GM19397 (cell line): ENCODE results near the gene RASGRF2.

Source experiments
- ATAC-seq: cut with Tn5 transposase; IDR thresholded peaks from one replicate; pipeline ENCODE4 v1.9.1; 2021; ENCODE audit warnings: mild to moderate bottlenecking, moderate library complexity; ENCODE audit not compliant: unreplicated experiment

Gene RASGRF2

GRCh38 chr5:81194633-81195334, 234.6 kb downstream of the RASGRF2 start:
- peak; percentile 92 for ATAC-seq

DNA sequence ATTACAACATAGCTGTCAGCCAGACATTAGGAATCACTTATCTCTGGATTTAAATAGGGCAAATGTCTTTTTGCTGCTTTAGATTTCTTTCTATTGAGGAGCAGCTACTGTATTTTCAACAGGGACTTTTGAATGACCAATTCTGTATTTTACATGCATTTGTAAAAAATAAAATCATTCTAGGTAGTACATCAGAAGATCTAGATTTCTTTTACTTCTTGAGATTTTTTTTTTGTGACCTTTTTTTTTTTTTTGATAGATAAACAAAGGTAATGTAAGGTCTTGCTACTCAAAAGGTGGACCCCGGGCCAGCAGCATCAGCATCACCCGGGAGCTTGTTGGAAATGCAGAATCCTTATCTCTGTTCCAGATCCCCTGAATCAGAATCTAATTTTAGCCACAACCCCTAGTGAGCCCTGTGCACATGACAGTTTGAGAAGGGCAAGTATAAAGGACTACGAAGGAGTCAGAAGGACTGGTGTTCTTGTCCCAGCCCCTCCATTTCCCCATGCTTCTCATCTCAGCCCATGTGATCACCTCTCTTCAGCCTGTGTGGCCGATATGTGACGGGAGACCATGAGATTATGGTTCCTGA, 235.3 kb downstream of the RASGRF2 start:
- no peak for ATAC-seq

GRCh38 chr5:81202655-81203054, 242.5 kb downstream of the RASGRF2 start:
- no peak for ATAC-seq

- ATAC-seq, result no peak
Measured at GRCh38 chr5:81203729-81204128, 243.6 kb downstream of the RASGRF2 start.

- ATAC-seq, result no peak
Measured at GRCh38 chr5:81204205-81204604, 244.0 kb downstream of the RASGRF2 start.

DNA sequence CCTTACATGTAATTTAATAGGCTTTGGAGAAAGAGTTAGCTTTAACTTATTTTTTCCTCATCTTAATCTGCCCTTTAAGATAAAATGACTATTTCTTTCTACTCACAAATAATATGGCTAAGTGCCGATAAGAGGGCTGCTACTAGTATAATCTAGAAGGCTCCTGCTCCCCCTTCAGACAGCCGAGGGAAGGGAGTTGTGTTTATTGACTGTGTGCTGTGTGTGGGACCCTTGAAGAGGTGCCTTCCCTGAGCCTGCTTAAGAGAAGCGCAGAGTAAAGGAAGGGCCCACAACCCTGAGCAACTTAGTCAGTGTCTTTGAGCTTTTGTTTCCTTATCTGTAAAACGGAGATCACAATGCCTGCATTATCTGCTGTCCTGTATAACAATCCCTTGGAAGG, 244.9 kb downstream of the RASGRF2 start:
- ATAC-seq, result no peak

DNA sequence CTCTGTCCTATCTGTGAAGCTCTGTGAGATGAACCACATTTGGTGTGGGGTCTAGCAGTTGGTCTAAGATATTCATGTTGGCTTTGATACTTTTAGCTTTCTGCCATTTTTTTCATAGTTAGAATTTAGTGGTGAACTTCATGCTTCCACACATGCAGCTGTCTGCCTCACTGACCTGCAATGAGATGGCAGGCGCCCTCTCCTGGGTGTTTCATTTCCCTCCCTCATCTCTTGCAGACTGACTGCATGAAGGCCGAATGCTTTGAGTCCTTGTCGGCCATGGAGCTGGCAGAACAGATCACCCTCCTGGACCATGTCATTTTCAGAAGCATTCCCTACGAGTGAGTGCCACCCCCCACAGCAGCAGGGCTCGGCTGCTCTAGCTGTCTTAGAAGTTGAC, 246.8 kb downstream of the RASGRF2 start:
- ATAC-seq, result no peak

GRCh38 chr5:81208904-81209303, 248.7 kb downstream of the RASGRF2 start:
- no peak for ATAC-seq

DNA sequence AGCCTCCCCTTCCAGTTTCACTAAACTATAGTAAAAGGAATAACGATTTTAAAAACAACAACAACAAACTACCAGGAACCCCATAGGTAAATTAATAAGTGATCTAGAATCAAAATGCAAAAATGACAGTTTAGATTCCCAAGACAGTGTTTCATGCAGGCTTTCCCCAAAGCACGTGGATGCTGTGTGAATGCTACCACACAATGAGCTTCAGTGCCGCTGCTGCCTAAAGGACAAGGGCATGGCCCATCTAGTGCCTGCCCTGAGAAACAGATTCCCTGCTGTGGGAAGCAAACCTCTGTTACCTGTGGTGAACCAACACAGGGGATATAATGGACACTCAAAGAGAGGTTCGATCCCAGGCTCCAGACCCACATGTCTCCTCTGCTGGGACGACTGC, 249.2 kb downstream of the RASGRF2 start:
- ATAC-seq, result no peak

GRCh38 chr5:81209869-81210493, 249.8 kb downstream of the RASGRF2 start:
- no peak for ATAC-seq

DNA sequence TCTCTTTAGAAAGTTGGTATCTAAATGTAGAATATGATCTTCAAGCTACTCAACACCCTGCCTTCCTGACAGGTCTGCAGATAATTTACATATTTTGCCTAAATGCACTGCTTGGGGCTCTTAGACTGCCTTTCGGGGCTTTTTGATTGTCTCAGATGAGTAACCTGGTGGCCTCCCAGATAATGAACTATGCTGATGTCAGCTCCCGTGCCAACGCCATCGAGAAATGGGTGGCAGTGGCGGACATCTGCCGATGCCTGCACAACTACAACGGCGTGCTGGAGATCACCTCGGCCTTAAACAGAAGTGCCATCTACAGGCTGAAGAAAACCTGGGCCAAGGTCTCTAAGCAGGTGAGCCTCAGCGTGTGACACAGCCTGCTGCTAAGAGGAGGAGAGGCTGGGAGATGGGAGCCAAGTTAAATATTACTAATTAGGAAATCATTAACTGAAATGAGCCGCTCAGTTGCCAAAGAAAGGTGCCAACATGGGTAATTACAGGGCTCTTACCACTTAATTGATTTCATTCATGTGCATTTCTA, 252.1 kb downstream of the RASGRF2 start:
- ATAC-seq, result no peak

- ATAC-seq, result no peak
Measured at GRCh38 chr5:81213070-81213469, 252.9 kb downstream of the RASGRF2 start.

- no peak for ATAC-seq
Measured at GRCh38 chr5:81214848-81215247, 254.7 kb downstream of the RASGRF2 start.

- no peak for ATAC-seq
Measured at GRCh38 chr5:81216152-81216551, 256.0 kb downstream of the RASGRF2 start.

- ATAC-seq, result no peak
Measured at GRCh38 chr5:81219389-81219788, 259.2 kb downstream of the RASGRF2 start.

GRCh38 chr5:81222285-81222684, 262.1 kb downstream of the RASGRF2 start:
- ATAC-seq, result no peak

GRCh38 chr5:81225463-81225862, 265.3 kb downstream of the RASGRF2 start:
- no peak for ATAC-seq

DNA sequence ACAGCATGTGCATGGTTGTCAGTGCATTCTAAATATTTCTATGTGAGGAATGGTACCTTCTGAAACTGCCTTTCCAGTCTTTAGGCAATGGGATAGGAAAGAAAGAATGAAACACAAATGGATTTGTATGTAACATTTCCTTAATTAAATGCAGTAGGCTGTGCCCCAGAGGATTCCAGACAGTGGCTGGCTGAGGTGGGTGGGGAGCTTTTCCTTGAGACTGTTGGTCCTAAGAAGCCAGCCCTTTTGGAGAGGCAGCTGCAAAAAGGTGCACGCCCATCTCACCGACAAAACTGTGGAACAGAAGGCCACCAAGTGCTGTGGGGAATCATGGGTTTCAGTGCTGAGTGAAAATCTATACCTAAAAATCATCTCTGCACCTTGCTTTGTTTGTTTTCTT, 266.1 kb downstream of the RASGRF2 start:
- no peak for ATAC-seq

DNA sequence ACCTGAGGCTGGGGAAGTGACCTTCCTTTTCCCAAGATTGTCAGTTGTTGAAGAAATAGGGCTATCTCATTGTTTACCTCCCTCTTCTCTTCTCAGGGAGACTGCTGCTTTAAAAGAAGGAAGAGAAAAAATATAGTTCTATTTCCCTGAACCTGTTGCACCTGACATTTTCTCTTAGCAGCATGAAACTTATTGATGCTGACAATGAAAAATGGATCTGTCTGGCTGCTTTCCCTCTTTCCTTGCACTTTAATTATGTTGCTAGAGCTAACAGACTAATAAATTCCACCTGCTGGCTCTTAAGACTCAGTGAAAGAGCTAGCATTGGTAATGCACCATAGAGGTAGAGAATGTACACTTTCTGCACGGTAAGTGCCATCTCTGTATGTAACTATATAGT, 266.8 kb downstream of the RASGRF2 start:
- no peak for ATAC-seq

- ATAC-seq, result no peak
Measured at GRCh38 chr5:81228084-81228483, 267.9 kb downstream of the RASGRF2 start.

DNA sequence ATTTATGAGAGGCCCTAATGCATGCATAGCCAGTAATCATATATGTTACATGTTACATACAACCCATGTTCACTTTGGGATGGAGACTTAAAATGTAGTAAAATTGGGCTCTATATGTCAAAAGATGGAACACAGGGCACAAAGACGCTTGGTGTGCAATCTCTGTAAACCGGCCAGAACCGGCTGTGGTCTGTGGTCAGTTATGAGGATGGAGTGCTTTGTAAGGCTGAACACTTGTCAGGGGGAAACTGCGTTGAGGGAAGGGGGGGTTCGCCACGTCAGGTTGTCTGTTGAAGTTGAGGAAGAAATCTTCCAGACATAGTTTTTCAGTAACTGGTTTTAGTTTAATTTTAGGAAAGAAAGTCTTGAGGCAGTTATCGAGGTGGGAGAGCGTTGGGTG, 270.3 kb downstream of the RASGRF2 start:
- no peak for ATAC-seq

DNA sequence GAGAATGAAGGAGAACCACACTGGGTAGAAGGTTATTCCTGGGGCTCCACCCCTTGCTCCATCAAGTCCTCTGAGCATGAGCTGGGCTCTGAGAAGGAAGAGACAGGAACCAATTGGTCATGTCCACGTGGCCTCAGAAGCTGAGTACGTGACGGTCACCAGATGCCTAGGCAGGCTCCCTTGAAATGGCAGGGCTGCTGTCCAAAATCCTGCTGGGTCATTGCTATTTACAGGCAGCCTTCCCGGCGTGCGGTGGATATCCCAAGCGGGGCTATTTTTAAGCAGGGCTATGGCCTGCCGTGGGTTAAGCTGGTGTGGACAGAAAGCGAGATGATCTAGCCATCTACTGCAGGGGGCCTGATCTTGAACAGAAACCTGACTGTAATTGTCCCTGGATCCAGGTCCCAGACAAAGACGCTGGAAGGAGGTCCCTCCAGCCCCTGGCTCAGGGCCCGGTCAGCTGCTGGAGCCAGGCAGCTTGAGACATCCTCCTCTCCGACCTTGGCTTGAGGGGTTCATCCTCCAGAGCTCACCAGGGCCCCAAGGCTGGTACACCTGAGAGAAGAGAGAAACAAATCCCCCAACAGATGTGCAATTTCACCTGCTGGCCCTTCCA, 272.4 kb downstream of the RASGRF2 start:
- ATAC-seq, result no peak
